GM12801 (cell line): ENCODE results near the gene SMURF1.

ENCODE experiments used
- CTCF ChIP-seq: IDR thresholded peaks from one replicate; pipeline ENCODE4 v1.5.1; 2011; ENCODE audit warnings: control low read depth; ENCODE audit not compliant: insufficient read length; ENCODE audit errors: extremely low read depth

The SMURF1 gene

GRCh38 chr7:99129536-99129935 is 14.4 kb downstream of the SMURF1 start:
- TF ChIP-seq CTCF: no peak

GRCh38 chr7:99129001-99129400 is 14.9 kb downstream of the SMURF1 start:
- no peak for TF ChIP-seq CTCF

- TF ChIP-seq CTCF: no peak
These were observed 15.6 kb downstream of the SMURF1 start for GRCh38 chr7:99128076-99128950.

DNA sequence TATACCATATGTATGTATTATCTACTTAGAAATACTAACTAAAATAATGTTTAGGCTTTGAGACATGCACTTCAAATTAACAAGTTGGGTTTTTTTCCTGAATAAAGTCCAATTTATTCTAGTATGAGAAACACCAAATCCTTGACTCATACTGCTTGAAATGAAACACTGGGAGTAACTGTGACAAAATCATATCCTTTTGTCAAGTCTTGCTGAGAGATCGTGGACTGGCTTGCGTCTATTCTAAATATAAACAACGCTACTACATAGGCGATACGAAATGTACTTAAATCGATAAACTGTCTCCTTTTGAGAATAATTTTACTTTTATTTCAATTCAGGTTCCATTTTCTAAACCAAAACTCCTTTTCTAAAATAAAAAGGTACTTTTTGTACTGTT is 16.3 kb downstream of the SMURF1 start:
- no peak for TF ChIP-seq CTCF

GRCh38 chr7:99126921-99127553 is 16.9 kb downstream of the SMURF1 start:
- no peak for TF ChIP-seq CTCF

DNA sequence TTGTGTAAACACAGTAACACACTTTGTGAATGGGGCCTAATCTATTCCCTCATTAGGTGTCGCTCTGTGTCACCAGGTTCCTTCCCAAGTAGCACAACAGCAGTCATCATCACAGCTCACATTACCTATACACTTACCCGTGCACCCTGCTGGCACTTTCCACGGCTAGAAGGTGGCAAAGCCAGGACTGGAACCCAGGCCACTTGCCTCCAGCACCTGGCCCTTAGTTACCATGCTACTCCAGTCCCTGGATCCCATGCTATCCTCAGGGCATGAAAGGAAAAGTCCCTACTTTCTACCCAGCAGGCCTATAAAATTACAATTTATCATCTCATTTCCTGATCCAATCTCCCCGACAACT is 18.4 kb downstream of the SMURF1 start:
- no peak for TF ChIP-seq CTCF

DNA sequence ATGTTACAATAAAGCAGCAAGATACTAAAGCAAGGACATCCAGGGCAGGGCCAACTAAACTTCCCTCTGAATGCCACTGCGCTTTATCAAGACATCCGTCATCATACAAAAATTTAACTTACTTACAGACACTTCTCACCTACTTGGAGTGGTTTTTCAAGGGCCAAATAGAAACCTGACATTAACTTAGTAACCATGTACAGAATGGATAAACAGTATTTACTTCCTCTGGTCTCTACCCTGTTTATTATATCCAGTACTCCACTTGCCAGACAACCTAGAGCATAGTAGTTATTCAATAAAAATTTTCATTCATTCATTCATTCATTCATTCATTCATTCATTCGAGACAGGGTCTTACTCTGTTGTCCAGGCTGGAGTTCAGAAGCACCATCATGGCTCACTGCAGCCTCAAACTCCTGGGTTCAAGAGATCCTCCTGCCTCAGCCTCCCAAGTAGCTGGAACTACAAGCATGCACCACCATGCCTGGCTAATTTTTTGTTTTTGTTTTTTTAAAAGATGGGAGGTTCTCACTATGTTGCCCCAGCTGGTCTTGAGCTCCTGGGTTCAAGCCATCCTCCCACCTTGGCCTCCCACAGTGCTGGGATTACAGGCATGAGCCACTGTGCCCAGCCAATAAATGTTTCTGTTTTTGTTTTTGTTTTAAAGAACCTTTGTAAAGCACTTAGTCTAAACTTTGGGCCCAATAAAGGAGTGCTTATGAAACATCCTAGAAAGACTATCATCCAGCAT is 19.0 kb downstream of the SMURF1 start:
- no peak for TF ChIP-seq CTCF
